ENCODE data around the gene SORCS2.

- TF ChIP-seq, protein P1, sequence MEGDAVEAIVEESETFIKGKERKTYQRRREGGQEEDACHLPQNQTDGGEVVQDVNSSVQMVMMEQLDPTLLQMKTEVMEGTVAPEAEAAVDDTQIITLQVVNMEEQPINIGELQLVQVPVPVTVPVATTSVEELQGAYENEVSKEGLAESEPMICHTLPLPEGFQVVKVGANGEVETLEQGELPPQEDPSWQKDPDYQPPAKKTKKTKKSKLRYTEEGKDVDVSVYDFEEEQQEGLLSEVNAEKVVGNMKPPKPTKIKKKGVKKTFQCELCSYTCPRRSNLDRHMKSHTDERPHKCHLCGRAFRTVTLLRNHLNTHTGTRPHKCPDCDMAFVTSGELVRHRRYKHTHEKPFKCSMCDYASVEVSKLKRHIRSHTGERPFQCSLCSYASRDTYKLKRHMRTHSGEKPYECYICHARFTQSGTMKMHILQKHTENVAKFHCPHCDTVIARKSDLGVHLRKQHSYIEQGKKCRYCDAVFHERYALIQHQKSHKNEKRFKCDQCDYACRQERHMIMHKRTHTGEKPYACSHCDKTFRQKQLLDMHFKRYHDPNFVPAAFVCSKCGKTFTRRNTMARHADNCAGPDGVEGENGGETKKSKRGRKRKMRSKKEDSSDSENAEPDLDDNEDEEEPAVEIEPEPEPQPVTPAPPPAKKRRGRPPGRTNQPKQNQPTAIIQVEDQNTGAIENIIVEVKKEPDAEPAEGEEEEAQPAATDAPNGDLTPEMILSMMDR (IDR thresholded peaks at IDR 0.05; ENCODE audit: borderline replicate concordance, extremely low read depth, low read length, poor library complexity, severe bottlenecking): no peak
- TF ChIP-seq EZH2 (IDR thresholded peaks at IDR 0.05; ENCODE audit: borderline replicate concordance, low read depth, low read length, severe bottlenecking): no peak
Measured at GRCh38 chr4:7324651-7325121, 132.3 kb downstream of the SORCS2 start.
